ENCODE measurements around the gene UGDH. TPM values are rescaled to one million over a fixed set of nuclear protein-coding genes. Genes with fewer than 3 reads are reported as not detected.
"Not testable (repeated sequence)": the region's sequence is repeated elsewhere in the genome, so short reads cannot be mapped to it uniquely, and the experiment has no call there.

UGDH gene
- total and polyA plus RNA-seq, 2 experiments from 2014 or later: 223 to 374 TPM

- no peaks in the 10 kb centered on the region for H3K36me3 ChIP-seq (replicated peaks; ENCODE audit: insufficient read depth, low read depth)
- no peak overlapping the region for H3K27ac ChIP-seq
- no peaks in the 10 kb centered on the region for H3K9me2 ChIP-seq (replicated peaks; ENCODE audit: insufficient read depth)
- peaks cover 4% of the 10 kb centered on the region for H3K79me2 ChIP-seq
- WGBS (ENCODE audit: low lambda C conversion rate, missing lambda C conversion rate): 35% methylated on average over 4 of the region's 4 CpGs
- no peak overlapping the region for H2AFZ ChIP-seq
- H4K20me1 ChIP-seq (ENCODE audit: insufficient read depth, poor library complexity, severe bottlenecking): no peaks in the 10 kb centered on the region
- H3K4me2 ChIP-seq: peak overlapping the region; percentile 23
- no peak overlapping the region for H3K4me3 ChIP-seq
- TF ChIP-seq CTCF (IDR thresholded peaks at IDR 0.05; ENCODE audit: poor library complexity) (no peak), EZH2 (IDR thresholded peaks at IDR 0.05; ENCODE audit: borderline replicate concordance) (no peak), EZH2phosphoT487 (IDR thresholded peaks at IDR 0.05; ENCODE audit: low read depth, severe bottlenecking, unreplicated experiment) (no peak)
- DNase-seq (ENCODE audit: low spot score): no peak
- no peaks in the 10 kb centered on the region for H3K27me3 ChIP-seq
- no peaks in the 10 kb centered on the region for H3K9me3 ChIP-seq (ENCODE audit: low read depth)
- H3K4me1 ChIP-seq (ENCODE audit: insufficient read depth): peaks cover 5% of the 10 kb centered on the region
Measured at GRCh38 chr4:39466747-39467146, 60.5 kb downstream of the UGDH start.

- no peaks in the 10 kb centered on the region for H3K36me3 ChIP-seq (replicated peaks; ENCODE audit: insufficient read depth, low read depth)
- H3K79me2 ChIP-seq: peaks cover 18% of the 10 kb centered on the region
- H2AFZ ChIP-seq: no peak overlapping the region
- WGBS (ENCODE audit: low lambda C conversion rate, missing lambda C conversion rate): 38% methylated on average over 2 of the region's 2 CpGs
- H3K4me3 ChIP-seq: no peak overlapping the region
- no peaks in the 10 kb centered on the region for H4K20me1 ChIP-seq (ENCODE audit: insufficient read depth, poor library complexity, severe bottlenecking)
- H3K4me1 ChIP-seq (ENCODE audit: insufficient read depth): peaks cover under 1% of the 10 kb centered on the region
- H3K27me3 ChIP-seq: no peaks in the 10 kb centered on the region
- H3K27ac ChIP-seq: peak overlapping the region; percentile 62
- H3K4me2 ChIP-seq: no peak overlapping the region
- H3K9me2 ChIP-seq (replicated peaks; ENCODE audit: insufficient read depth): no peaks in the 10 kb centered on the region
- no peaks in the 10 kb centered on the region for H3K9me3 ChIP-seq (ENCODE audit: low read depth)
- TF ChIP-seq CTCF (IDR thresholded peaks at IDR 0.05; ENCODE audit: poor library complexity): no peak
- no peak for TF ChIP-seq EZH2 (IDR thresholded peaks at IDR 0.05; ENCODE audit: borderline replicate concordance)
- no peak for TF ChIP-seq EZH2phosphoT487 (IDR thresholded peaks at IDR 0.05; ENCODE audit: low read depth, severe bottlenecking, unreplicated experiment)
- DNase-seq (ENCODE audit: low spot score): peak; percentile 76
Measured at GRCh38 chr4:39464886-39465501, 62.2 kb downstream of the UGDH start.

- Histone ChIP-seq H3K4me3 (peak within 1 kb of the TSS; percentile 68), H3K9me3 (ENCODE audit: low read depth) (no peaks in the 10 kb centered on the region), H4K20me1 (ENCODE audit: insufficient read depth, poor library complexity, severe bottlenecking) (peaks cover 41% of the 10 kb centered on the region), H3K4me2 (peak within 1 kb of the TSS; percentile 85), H3K27me3 (no peaks in the 10 kb centered on the region), H3K27ac (peak within 1 kb of the TSS; percentile 97), H3K79me2 (peaks cover 60% of the 10 kb centered on the region), H2AFZ (peak within 1 kb of the TSS; percentile 69), H3K36me3 (replicated peaks; ENCODE audit: insufficient read depth, low read depth) (peaks cover 8% of the 10 kb centered on the region), H3K9me2 (replicated peaks; ENCODE audit: insufficient read depth) (no peaks in the 10 kb centered on the region), H3K4me1 (ENCODE audit: insufficient read depth) (peaks cover 14% of the 10 kb centered on the region)
- under 1% methylated on average over 55 of the region's 55 CpGs for WGBS (ENCODE audit: low lambda C conversion rate, missing lambda C conversion rate)
- DNase-seq (ENCODE audit: low spot score): peak; percentile 98
- TF ChIP-seq EZH2 (IDR thresholded peaks at IDR 0.05; ENCODE audit: borderline replicate concordance) (no peak), EZH2phosphoT487 (IDR thresholded peaks at IDR 0.05; ENCODE audit: low read depth, severe bottlenecking, unreplicated experiment) (no peak), CTCF (IDR thresholded peaks at IDR 0.05; ENCODE audit: poor library complexity) (no peak)
Measured at GRCh38 chr4:39458505-39459300, 68.5 kb downstream of the UGDH start, which contains the start of the genes LIAS and RPL9. LIAS (plus strand) TSS chr4:39459056; CDS start chr4:39459118, 62 bp downstream. RPL9 (minus strand) TSS chr4:39458922; CDS start chr4:39458439, 483 bp downstream.

GRCh38 chr4:39458161-39458504 is 69.1 kb downstream of the UGDH start:
- Histone ChIP-seq H3K4me1 (ENCODE audit: insufficient read depth) (peaks cover 14% of the 10 kb centered on the region), H3K79me2 (peaks cover 60% of the 10 kb centered on the region), H3K27ac (peak overlapping the region; percentile 97), H4K20me1 (ENCODE audit: insufficient read depth, poor library complexity, severe bottlenecking) (peaks cover 41% of the 10 kb centered on the region), H3K4me2 (peak overlapping the region; percentile 85), H2AFZ (peak overlapping the region; percentile 53), H3K4me3 (peak overlapping the region; percentile 68)
- H3K36me3 ChIP-seq (replicated peaks; ENCODE audit: insufficient read depth, low read depth); DNase-seq (ENCODE audit: low spot score); H3K9me3 ChIP-seq (ENCODE audit: low read depth); H3K9me2 ChIP-seq (replicated peaks; ENCODE audit: insufficient read depth); H3K27me3 ChIP-seq: not testable (repeated sequence)
- WGBS (ENCODE audit: low lambda C conversion rate, missing lambda C conversion rate): 2% methylated on average over 13 of the region's 13 CpGs

Measured in hepatocyte (in vitro differentiated cells).